HepG2 (cell line): Measurements from ENCODE around the gene HEXIM1. TPM values are rescaled to one million over a fixed set of nuclear protein-coding genes. Genes with fewer than 3 reads are reported as not detected.
A peak's percentile ranks its signal among the peaks of the same experiment; 100 is the strongest.

ENCODE experiments used
- GABPA ChIP-seq, 2 experiments: IDR thresholded peaks; 2 replicates each; pipeline ENCODE4 v1.6.1; 2011 to 2016; ENCODE audit warnings: low read depth in 2 of 2, low read length in 1 of 2, missing biosample characterization in 1 of 2, missing genetic modification characterization in 1 of 2
- HOXD1 ChIP-seq: sonication (generic); formaldehyde crosslinking; IDR thresholded peaks from 2 replicates; pipeline ENCODE4 v1.5.0; 2020; ENCODE audit warnings: missing genetic modification reagents
- IRF9 ChIP-seq: sonication (generic); formaldehyde crosslinking; IDR thresholded peaks from 2 replicates; pipeline ENCODE4 v1.8.0; 2022; ENCODE audit warnings: missing genetic modification reagents, mild to moderate bottlenecking, borderline replicate concordance
- KAT7 ChIP-seq: IDR thresholded peaks from 2 replicates; pipeline ENCODE4 v1.6.1; 2018; ENCODE audit warnings: borderline replicate concordance, missing compliant biosample characterization
- RERE ChIP-seq: IDR thresholded peaks from 2 replicates; pipeline ENCODE4 v1.6.1; 2016; ENCODE audit warnings: low read depth, missing genetic modification reagents, missing compliant biosample characterization
- REXO4 ChIP-seq: sonication (generic); formaldehyde crosslinking; IDR thresholded peaks from 2 replicates; pipeline ENCODE4 v1.8.0; 2022; ENCODE audit warnings: missing genetic modification reagents, mild to moderate bottlenecking, borderline replicate concordance
- ZFP82 ChIP-seq: sonication (generic); formaldehyde crosslinking; IDR thresholded peaks from 2 replicates; pipeline ENCODE4 v1.5.1; 2020; ENCODE audit warnings: mild to moderate bottlenecking, missing genetic modification reagents, borderline replicate concordance
- ZNF256 ChIP-seq: sonication (generic); formaldehyde crosslinking; conservative IDR thresholded peaks from 2 replicates; pipeline ENCODE4 v1.4.0; 2020; ENCODE audit warnings: missing genetic modification reagents
- ZNF407 ChIP-seq: sonication (generic); formaldehyde crosslinking; IDR thresholded peaks from one replicate; pipeline ENCODE4 v1.5.1; 2020; ENCODE audit warnings: mild to moderate bottlenecking, missing genetic modification reagents; ENCODE audit errors: not compliant biosample characterization
- ZNF512 ChIP-seq: sonication (generic); formaldehyde crosslinking; IDR thresholded peaks from 2 replicates; pipeline ENCODE4 v1.4.0; 2020; ENCODE audit warnings: mild to moderate bottlenecking, missing genetic modification reagents
- ZNF777 ChIP-seq: sonication (generic); formaldehyde crosslinking; IDR thresholded peaks from 2 replicates; pipeline ENCODE4 v1.4.0; 2020; ENCODE audit warnings: missing genetic modification reagents
- ZNF841 ChIP-seq: sonication (generic); formaldehyde crosslinking; IDR thresholded peaks from 2 replicates; pipeline ENCODE4 v1.8.1; 2023; ENCODE audit warnings: missing genetic modification reagents, borderline replicate concordance
- polyA plus RNA-seq, 8 experiments: library from polyadenylated mRNA; depleted of rRNA in 3 of 8; stranded (reverse) in 7 of 8; unstranded in 1 of 8; fragments of >200 nt; fragmentation: Illumina TruSeq in 4 of 8; extraction: Trizol in 4 of 8; gene quantifications; 2 replicates each; pipeline versions ENCODE4 v1.2.1 to v1.2.3, GENCODE V29; 2011 to 2016; ENCODE audit warnings: low read depth in 4 of 8, missing spikeins in 1 of 8, mixed read lengths in 1 of 8; ENCODE audit not compliant: insufficient read depth in 1 of 8
- total RNA-seq, 5 experiments: library from RNA; depleted of rRNA; stranded (reverse); fragments of >200 nt; fragmentation: Illumina TruSeq; extraction: Trizol; gene quantifications; 2 replicates each; pipeline ENCODE4 v1.2.3, GENCODE V29; 2016; ENCODE audit warnings: low read depth in 1 of 5

Gene HEXIM1
- total and polyA plus RNA-seq, 2 of the 13 experiments (the other 11 are each of a cell fraction or from before 2014, with no cell fraction given), result 10.5 to 16.6 TPM

- TF ChIP-seq KAT7 (CRISPR knock-in tag) (no peak), ZNF777 (CRISPR knock-in tag) (no peak), ZNF841 (CRISPR knock-in tag) (no peak), ZNF407 (CRISPR knock-in tag) (no peak), IRF9 (CRISPR knock-in tag) (no peak), ZNF256 (0 out of 2 replicates have a peak, but pooled peaks have one; percentile 24), RERE (CRISPR knock-in tag) (no peak), ZNF512 (no peak), REXO4 (no peak), ZFP82 (CRISPR knock-in tag) (no peak), GABPA (IDR thresholded peaks at IDR 0.05; ENCODE audit: low read depth, low read length) (no peak), GABPA (CRISPR knock-in tag; IDR thresholded peaks at IDR 0.05; ENCODE audit: low read depth) (no peak), HOXD1 (CRISPR knock-in tag) (no peak)
These were observed 13.9 kb downstream of the HEXIM1 start (continued) for GRCh38 chr17:45162025-45162687.
